PC-9 (cell line): ENCODE data around the gene NME7. TPM values are rescaled to one million over a fixed set of nuclear protein-coding genes. Genes with fewer than 3 reads are reported as not detected.
"Not testable (repeated sequence)": the region's sequence is repeated elsewhere in the genome, so short reads cannot be mapped to it uniquely, and the experiment has no call there.

Experiments used
- BruUV-seq: library from RNA; stranded (reverse); fragments of 400-500 nt; replicated peaks from 2 replicates; lab custom pipeline; 2021; lab: Mats Ljungman, UMichigan
- CTCF ChIA-PET: fragments of 300-600 bp; sonication (Branson Sonifier 250); formaldehyde crosslinking; loops from one replicate; lab custom pipeline; 2022; ENCODE audit warnings: antibody characterized with exemption; lab: Charles Lee
- POLR2A ChIA-PET: fragments of 300-600 bp; sonication (Branson Sonifier 250); formaldehyde crosslinking; loops from one replicate; lab custom pipeline; 2022; ENCODE audit warnings: antibody characterized with exemption; ENCODE audit not compliant: unreplicated experiment; lab: Charles Lee
- DNase-seq, 2 experiments: peaks; one replicate each; pipeline versions ENCODE4 v3.0.0 to v3.0.0-alpha.2; 2015 to 2022; ENCODE audit warnings: mixed read lengths in 1 of 2
- H2AFZ ChIP-seq: fragments of 200-600 bp; sonication (generic); 2 replicates; pipeline ENCODE4 v1.8.1; 2017; ENCODE audit warnings: antibody characterized with exemption
- H3F3A ChIP-seq: fragments of 200-600 bp; sonication (generic); 2 replicates; pipeline ENCODE4 v1.8.1; 2017; ENCODE audit warnings: antibody characterized with exemption, mild to moderate bottlenecking, low read depth; ENCODE audit not compliant: insufficient read depth
- H3K27ac ChIP-seq: fragments of 200-600 bp; sonication (generic); 2 replicates; pipeline ENCODE4 v1.6.1; 2016; ENCODE audit warnings: mixed run types
- H3K27me3 ChIP-seq: fragments of 200-600 bp; sonication (generic); 2 replicates; pipeline ENCODE4 v1.6.1; 2016; ENCODE audit warnings: low read depth, mixed run types; ENCODE audit not compliant: insufficient read depth
- H3K36me3 ChIP-seq: fragments of 200-600 bp; sonication (generic); 2 replicates; pipeline ENCODE4 v1.6.1; 2016; ENCODE audit warnings: low read depth, mixed run types
- H3K4me1 ChIP-seq: fragments of 200-600 bp; sonication (generic); replicated peaks from 2 replicates; pipeline ENCODE4 v1.6.1; 2016; ENCODE audit warnings: mixed run types; ENCODE audit not compliant: insufficient read depth
- H3K4me2 ChIP-seq: fragments of 200-600 bp; sonication (generic); 2 replicates; pipeline ENCODE4 v1.6.1; 2017; ENCODE audit warnings: mixed run types
- H3K4me3 ChIP-seq: fragments of 200-600 bp; sonication (generic); 2 replicates; pipeline ENCODE4 v1.6.1; 2016; ENCODE audit warnings: mixed run types
- H3K79me2 ChIP-seq: fragments of 200-600 bp; sonication (generic); 2 replicates; pipeline ENCODE4 v1.6.1; 2017; ENCODE audit warnings: low read depth, mixed run types
- H3K9me2 ChIP-seq: fragments of 200-600 bp; sonication (generic); 2 replicates; pipeline ENCODE4 v1.8.1; 2017; ENCODE audit warnings: mild to moderate bottlenecking; ENCODE audit not compliant: insufficient read depth
- H3K9me3 ChIP-seq: fragments of 200-600 bp; sonication (generic); 2 replicates; pipeline ENCODE4 v1.8.1; 2016; ENCODE audit warnings: low read depth; ENCODE audit not compliant: insufficient read depth
- H4K20me1 ChIP-seq: fragments of 200-600 bp; sonication (generic); 2 replicates; pipeline ENCODE4 v1.8.1; 2017; ENCODE audit not compliant: insufficient read depth
- CTCF ChIP-seq: fragments of 200-600 bp; sonication (generic); conservative IDR thresholded peaks from 2 replicates; pipeline ENCODE4 v1.6.1; 2017; ENCODE audit warnings: mixed run types, antibody characterized with exemption, mild to moderate bottlenecking, moderate library complexity
- EZH2 ChIP-seq: fragments of 200-600 bp; sonication (generic); IDR thresholded peaks from 2 replicates; pipeline ENCODE4 v1.8.0; 2017; ENCODE audit warnings: antibody characterized with exemption, low read depth
- intact Hi-C: fragments of 100-400 bp; cut with micrococcal nuclease; formaldehyde crosslinking; loops from one replicate; pipeline ENCODE4 v1.10.0; 2022; ENCODE audit not compliant: unreplicated experiment
- total RNA-seq: library from RNA; stranded (reverse); gene quantifications from 2 replicates; pipeline ENCODE4 v1.2.3, GENCODE V29; 2021

The NME7 gene
- total RNA-seq, 1 experiment from 2014 or later = 21.4 TPM

GRCh38 chr1:169288011-169288414 lies 79.6 kb downstream of the NME7 start:
- Histone ChIP-seq H3K4me2 (no peak overlapping the region), H3K9me3 (no peaks in the 10 kb centered on the region), H3K27me3 (no peaks in the 10 kb centered on the region), H2AFZ (no peak overlapping the region), H3F3A (peaks cover 3% of the 10 kb centered on the region; the same call in 1 of the 2 replicates), H4K20me1 (no peaks in the 10 kb centered on the region), H3K9me2 (no peaks in the 10 kb centered on the region), H3K27ac (peak overlapping the region; percentile 0; the same call in 1 of the 2 replicates), H3K4me1 (peaks cover 18% of the 10 kb centered on the region), H3K36me3 (no peaks in the 10 kb centered on the region; the same call in 1 of the 2 replicates), H3K79me2 (no peaks in the 10 kb centered on the region), H3K4me3 (no peak overlapping the region)
- BruUV-seq = no TSS peak
- POLR2A ChIA-PET = interaction anchor here (0.5 kb wide), 1 partner anchor 606 kb away, joined by 7 read pairs; no protein-coding TSS in a partner anchor
- TF ChIP-seq CTCF (no peak), EZH2 (no peak)
- DNase-seq = peak; percentile 7 to 51
- intact Hi-C loops = no loop called here
- CTCF ChIA-PET = no interaction called here

- Histone ChIP-seq H3K27ac (no peak overlapping the region), H3K4me3 (no peak overlapping the region), H3K36me3 (no peaks in the 10 kb centered on the region; the same call in 1 of the 2 replicates), H3K9me3 (no peaks in the 10 kb centered on the region), H3K4me2 (no peak overlapping the region), H3K9me2 (no peaks in the 10 kb centered on the region), H3F3A (peaks cover 3% of the 10 kb centered on the region; the same call in 1 of the 2 replicates), H4K20me1 (no peaks in the 10 kb centered on the region), H3K27me3 (no peaks in the 10 kb centered on the region), H3K4me1 (peaks cover 18% of the 10 kb centered on the region), H2AFZ (no peak overlapping the region), H3K79me2 (no peaks in the 10 kb centered on the region)
- DNase-seq = peak in 1 of 2 experiments; percentile 33
- ChIA-PET CTCF (no interaction called here), POLR2A (no interaction called here)
- TF ChIP-seq CTCF = no peak
- no peak for TF ChIP-seq EZH2
- intact Hi-C loops = no loop called here
- BruUV-seq = no TSS peak
Measured at GRCh38 chr1:169287280-169287679, 80.3 kb downstream of the NME7 start.

GRCh38 chr1:169281562-169281961 lies 86.0 kb downstream of the NME7 start:
- H2AFZ ChIP-seq, CTCF ChIA-PET, H3K9me3 ChIP-seq, H3K4me3 ChIP-seq, H3K27ac ChIP-seq, BruUV-seq, H3K36me3 ChIP-seq, H3K4me1 ChIP-seq, H3K4me2 ChIP-seq, intact Hi-C loops, H3F3A ChIP-seq, H3K27me3 ChIP-seq, H3K9me2 ChIP-seq, POLR2A ChIA-PET, DNase-seq, H4K20me1 ChIP-seq, H3K79me2 ChIP-seq: not testable (repeated sequence)

- no peak for DNase-seq
- no peak overlapping the region for H3K4me3 ChIP-seq
- H3K9me2 ChIP-seq = no peaks in the 10 kb centered on the region
- H3K9me3 ChIP-seq = no peaks in the 10 kb centered on the region; the same call in 1 of the 2 replicates
- no peaks in the 10 kb centered on the region for H3K27me3 ChIP-seq
- H4K20me1 ChIP-seq = no peaks in the 10 kb centered on the region
- no peak overlapping the region for H2AFZ ChIP-seq
- ChIA-PET POLR2A (no interaction called here), CTCF (no interaction called here)
- H3K4me1 ChIP-seq = no peaks in the 10 kb centered on the region
- H3K27ac ChIP-seq = no peak overlapping the region
- intact Hi-C loops = no loop called here
- H3K36me3 ChIP-seq = no peaks in the 10 kb centered on the region
- no peaks in the 10 kb centered on the region for H3K79me2 ChIP-seq
- no peaks in the 10 kb centered on the region for H3F3A ChIP-seq
- TF ChIP-seq EZH2 = no peak
- no peak for TF ChIP-seq CTCF
- no peak overlapping the region for H3K4me2 ChIP-seq
- no TSS peak for BruUV-seq
Measured at GRCh38 chr1:169271098-169271497, 96.5 kb downstream of the NME7 start.
